Activated T-helper 2 cell treated with anti-CD3 and anti-CD28 coated beads, Interferon-gamma antibody, Interleukin-2, Interleukin-4, amounts not matched to agents 10 μg/mL and 5 μg/mL and 100 μg/mL, durations not matched to agents 14 hours and 24 hours and 36 hours (primary cell): ENCODE measurements around the gene ZNF512B. TPM values are rescaled to one million over a fixed set of nuclear protein-coding genes. Genes with fewer than 3 reads are reported as not detected.

Experiments
- DNase-seq: peaks from one replicate; pipeline ENCODE4 v3.0.0; 2021; ENCODE audit warnings: low spot score
- H3K27ac Mint-ChIP-seq: one replicate; pipeline ENCODE4 v1.8.0; 2021; ENCODE audit warnings: mixed read lengths
- H3K27me3 Mint-ChIP-seq: one replicate; pipeline ENCODE4 v1.8.0; 2021; ENCODE audit warnings: low read depth, mixed read lengths
- H3K36me3 Mint-ChIP-seq: one replicate; pipeline ENCODE4 v1.8.0; 2021; ENCODE audit warnings: low read depth, mixed read lengths
- H3K4me1 Mint-ChIP-seq: one replicate; pipeline ENCODE4 v1.8.0; 2021; ENCODE audit warnings: low read depth, mixed read lengths
- H3K4me3 Mint-ChIP-seq: one replicate; pipeline ENCODE4 v1.8.0; 2021; ENCODE audit warnings: low read depth, mild to moderate bottlenecking, moderate library complexity, mixed read lengths
- H3K9me3 Mint-ChIP-seq: one replicate; pipeline ENCODE4 v1.8.0; 2021; ENCODE audit warnings: mixed read lengths
- intact Hi-C: fragments of 100-400 bp; cut with micrococcal nuclease; formaldehyde crosslinking; loops from one replicate; pipeline ENCODE4 v1.15.1; 2023
- total RNA-seq: library from RNA; stranded (reverse); gene quantifications from 2 replicates; pipeline ENCODE4 v1.2.3, GENCODE V29; 2022

Gene ZNF512B
- total RNA-seq, 1 donor from 2014 or later, result 26.2 TPM

GRCh38 chr20:63946986-63947637, 22.6 kb downstream of the ZNF512B start:
- intact Hi-C loops, result no loop called here
- Mint-ChIP-seq H3K27me3 (no peaks in the 10 kb centered on the region), H3K4me3 (peak overlapping the region; percentile 37), H3K9me3 (no peaks in the 10 kb centered on the region), H3K27ac (peak overlapping the region; percentile 78), H3K36me3 (peaks cover 14% of the 10 kb centered on the region), H3K4me1 (peaks cover 28% of the 10 kb centered on the region)
- no peak for DNase-seq

DNA sequence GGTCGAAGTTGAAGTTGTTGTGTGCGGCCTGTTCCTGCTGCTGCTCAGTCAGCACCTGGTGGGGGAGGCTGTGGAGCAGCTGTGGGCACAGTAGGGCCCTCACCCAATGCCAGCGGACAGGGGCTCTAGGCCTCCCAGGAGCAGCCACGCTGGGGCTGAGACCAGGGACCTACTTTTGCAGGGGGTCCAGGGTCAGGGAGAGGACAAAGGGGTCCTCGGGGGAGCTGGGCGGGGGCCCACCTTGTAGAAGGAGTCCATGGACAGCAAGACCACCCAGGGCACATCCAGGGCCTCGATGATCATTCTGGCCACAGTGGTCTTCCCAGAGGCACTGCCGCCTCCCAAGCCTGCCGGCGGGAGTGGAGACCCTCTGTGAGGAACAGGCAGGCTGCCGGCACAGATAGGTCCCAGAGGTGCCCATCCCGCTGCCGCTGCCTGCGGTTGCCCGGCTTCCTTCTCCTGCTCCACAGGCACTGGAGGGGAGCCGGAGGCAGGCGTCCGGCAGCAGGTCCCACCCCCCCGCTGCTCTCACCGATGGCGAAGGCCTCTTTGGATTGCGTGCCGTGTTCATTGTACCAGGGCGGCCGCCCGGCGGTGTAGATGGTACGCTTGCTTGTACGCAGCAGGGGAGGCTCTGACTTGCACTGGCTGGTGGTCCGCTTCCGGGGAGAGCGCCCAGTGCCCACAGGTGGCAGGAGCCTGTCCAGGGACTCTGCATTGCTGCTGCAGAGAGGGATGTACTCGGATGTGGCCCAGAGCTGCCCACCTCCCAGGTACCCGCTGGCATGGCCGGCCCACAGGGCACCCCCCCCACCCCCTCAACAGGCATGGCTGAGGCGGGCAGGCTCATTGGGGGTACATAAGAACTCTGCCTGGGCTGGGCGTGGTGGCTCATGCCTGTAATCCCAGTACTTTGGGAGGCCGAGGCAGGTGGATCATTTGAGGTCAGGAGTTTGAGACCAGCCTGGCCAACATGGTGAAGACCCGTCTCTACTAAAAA, 23.5 kb downstream of the ZNF512B start:
- H3K27ac Mint-ChIP-seq, result no peak overlapping the region
- H3K4me3 Mint-ChIP-seq, result no peak overlapping the region
- H3K36me3 Mint-ChIP-seq, result peaks cover 18% of the 10 kb centered on the region
- H3K9me3 Mint-ChIP-seq, result no peaks in the 10 kb centered on the region
- H3K4me1 Mint-ChIP-seq, result peaks cover 29% of the 10 kb centered on the region
- no peaks in the 10 kb centered on the region for H3K27me3 Mint-ChIP-seq
- DNase-seq, result no peak
- intact Hi-C loops, result no loop called here

DNA sequence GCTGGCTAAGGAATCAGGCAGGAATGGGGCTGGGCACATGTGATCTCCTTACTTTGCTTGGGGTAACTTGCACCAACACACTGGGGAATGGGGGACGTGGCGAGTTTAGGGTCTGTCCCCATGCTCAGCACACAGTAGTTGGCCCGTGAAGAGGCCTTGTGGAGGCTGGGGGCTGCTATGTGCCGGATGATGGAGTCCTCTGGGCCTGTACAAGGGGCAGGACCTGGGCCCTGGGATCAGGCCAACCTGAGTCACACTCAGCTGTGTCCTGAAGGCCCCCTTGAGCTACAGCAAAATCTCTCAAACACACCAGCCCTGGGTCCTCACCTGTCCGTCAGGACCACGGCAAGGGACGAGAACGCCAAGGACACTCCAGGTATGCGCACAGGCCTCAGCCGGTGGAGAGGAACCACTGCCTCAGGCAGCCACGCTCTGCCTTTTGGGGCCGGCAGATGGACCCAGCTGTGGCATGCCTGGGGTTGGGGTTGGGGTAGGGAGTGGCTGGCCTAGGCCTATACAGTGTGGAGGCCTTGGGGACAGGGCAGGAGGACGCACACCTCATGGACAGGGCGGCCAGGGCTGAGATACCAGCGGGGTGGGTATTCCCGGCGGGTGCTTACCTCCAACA, 24.6 kb downstream of the ZNF512B start:
- no peak for DNase-seq
- Mint-ChIP-seq H3K4me1 (peaks cover 31% of the 10 kb centered on the region), H3K27ac (no peak overlapping the region), H3K9me3 (no peaks in the 10 kb centered on the region), H3K4me3 (no peak overlapping the region), H3K36me3 (peaks cover 20% of the 10 kb centered on the region), H3K27me3 (no peaks in the 10 kb centered on the region)
- intact Hi-C loops, result no loop called here

- Mint-ChIP-seq H3K4me1 (peaks cover 28% of the 10 kb centered on the region), H3K9me3 (no peaks in the 10 kb centered on the region), H3K36me3 (peaks cover 20% of the 10 kb centered on the region), H3K4me3 (no peak overlapping the region), H3K27me3 (no peaks in the 10 kb centered on the region), H3K27ac (no peak overlapping the region)
- intact Hi-C loops, result no loop called here
- no peak for DNase-seq
Observed at GRCh38 chr20:63944078-63944941, 25.4 kb downstream of the ZNF512B start.

GRCh38 chr20:63943808-63944077, 26.0 kb downstream of the ZNF512B start:
- Mint-ChIP-seq H3K4me1 (peaks cover 24% of the 10 kb centered on the region), H3K27ac (no peak overlapping the region), H3K36me3 (peaks cover 20% of the 10 kb centered on the region), H3K27me3 (no peaks in the 10 kb centered on the region), H3K4me3 (no peak overlapping the region), H3K9me3 (no peaks in the 10 kb centered on the region)
- no peak for DNase-seq
- intact Hi-C loops, result no loop called here

DNA sequence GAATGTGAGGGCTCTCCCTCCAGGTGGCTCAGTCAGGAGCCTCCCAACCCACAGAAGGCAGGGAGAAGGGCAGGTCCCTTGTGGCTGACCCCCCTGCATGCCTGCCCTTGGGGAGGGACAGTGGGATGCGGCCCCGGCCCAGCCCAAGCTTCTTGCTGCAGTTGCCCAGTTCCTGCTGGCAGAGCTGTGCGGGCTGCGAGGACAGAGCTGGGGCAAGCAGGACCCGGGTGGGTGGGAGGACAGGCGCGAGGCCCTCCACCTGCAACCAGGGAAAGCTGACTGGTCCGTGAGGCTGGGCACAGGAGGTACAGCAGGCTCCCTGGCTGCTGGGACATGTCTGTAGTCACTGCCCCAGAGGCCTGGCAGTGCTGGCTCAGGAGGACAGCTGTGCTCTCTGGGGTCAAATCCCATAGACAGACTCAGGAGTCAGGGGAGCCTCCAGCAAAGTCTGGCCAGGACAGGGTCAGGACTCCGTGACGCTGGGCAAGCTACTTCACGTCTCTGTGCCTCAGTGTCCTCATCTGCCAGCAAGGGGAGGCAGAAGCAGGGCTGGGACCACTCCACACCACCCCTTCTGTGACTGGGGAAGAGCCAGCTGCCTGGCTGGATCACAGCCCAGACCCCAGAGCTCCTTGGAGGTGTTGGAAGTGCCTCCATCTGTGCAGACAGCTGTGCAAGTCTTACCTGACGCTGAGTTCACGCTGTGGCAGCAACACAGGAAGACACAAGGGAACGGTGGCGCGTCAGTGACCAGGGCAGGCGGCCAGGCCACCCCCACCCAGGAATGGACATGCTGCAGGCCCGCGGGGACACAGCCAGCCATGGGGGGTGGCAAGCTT, 26.5 kb downstream of the ZNF512B start:
- no peak overlapping the region for H3K27ac Mint-ChIP-seq

DNA sequence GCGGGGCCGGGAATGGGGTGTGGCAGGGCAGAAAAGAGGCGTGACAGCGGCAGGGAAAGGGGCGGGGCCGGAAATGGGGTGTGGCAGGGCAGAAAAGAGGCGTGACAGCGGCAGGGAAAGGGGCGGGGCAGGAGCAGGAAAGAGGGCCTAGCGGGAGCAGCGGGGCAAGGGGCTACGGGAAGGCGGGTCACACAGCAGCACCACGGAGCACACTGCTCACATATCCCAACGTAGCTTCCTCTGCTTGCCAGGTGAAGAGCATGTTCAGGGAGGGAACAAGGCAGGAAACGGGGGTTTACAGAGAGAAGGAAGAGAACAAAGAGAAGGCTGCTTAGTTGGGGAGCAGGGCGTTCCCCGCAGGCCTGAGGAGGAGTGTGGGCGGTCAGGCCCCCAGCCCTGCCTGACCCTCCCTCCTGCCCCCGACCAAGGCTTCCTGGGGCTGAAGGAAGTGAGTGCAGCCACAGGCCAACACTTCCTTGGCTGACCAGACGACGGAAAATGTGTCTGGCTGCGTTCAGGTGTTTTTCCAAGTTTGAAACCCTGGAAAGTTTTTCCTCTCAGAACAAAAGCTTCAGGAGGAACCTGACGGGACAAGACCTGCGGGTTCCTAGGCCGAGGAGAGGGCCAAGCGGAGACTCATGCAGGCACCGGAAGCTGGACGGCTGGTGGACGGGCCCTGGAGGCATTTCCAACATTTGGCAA, 27.3 kb downstream of the ZNF512B start:
- H3K27ac Mint-ChIP-seq, result no peak overlapping the region

More for the DNA sequence above, 26.5 kb downstream of the ZNF512B start:
- no peaks in the 10 kb centered on the region for H3K27me3 Mint-ChIP-seq
- H3K36me3 Mint-ChIP-seq, result peaks cover 20% of the 10 kb centered on the region
- peaks cover 20% of the 10 kb centered on the region for H3K4me1 Mint-ChIP-seq
- H3K9me3 Mint-ChIP-seq, result no peaks in the 10 kb centered on the region
- H3K4me3 Mint-ChIP-seq, result no peak overlapping the region
- intact Hi-C loops, result no loop called here
- no peak for DNase-seq

DNA sequence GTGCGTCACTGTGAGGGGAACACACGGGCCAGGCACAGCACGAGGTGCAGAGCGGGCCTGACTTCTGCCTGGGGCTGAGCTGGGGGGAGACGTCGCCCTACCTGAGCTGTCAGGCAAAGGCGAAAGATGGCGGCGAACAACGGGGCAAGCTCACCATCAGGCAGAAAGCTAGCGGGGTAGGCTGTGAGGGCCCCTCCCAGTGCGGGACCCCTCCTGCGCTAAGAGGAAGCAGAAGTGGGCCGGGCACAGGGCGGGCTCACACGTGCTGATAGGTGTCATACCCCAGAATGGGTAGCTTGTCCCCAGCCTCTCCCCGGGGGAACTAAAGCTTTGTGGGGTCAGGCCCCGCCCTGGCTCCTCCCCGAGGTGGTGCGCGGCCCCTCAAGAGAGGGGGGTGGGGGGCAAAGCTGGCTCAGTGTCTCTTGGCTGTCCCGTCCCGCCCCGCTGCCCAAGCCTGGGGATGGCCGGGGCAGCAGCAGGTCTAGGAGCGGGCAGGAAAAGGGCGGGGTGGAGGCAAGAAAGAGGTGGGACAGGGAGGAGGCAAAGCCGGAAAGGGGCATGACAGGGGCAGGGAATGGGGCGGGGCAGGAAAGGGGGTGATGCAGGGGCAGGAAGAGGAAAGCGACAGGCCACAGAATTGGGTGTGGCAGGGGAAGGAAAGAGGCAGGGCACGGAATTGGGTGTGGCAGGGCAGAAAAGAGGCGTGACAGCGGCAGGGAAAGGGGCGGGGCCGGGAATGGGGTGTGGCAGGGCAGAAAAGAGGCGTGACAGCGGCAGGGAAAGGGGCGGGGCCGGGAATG, 28.2 kb downstream of the ZNF512B start:
- DNase-seq, result peak; percentile 85
- Mint-ChIP-seq H3K36me3 (peaks cover 20% of the 10 kb centered on the region), H3K27me3 (no peaks in the 10 kb centered on the region)

More for the DNA sequence above, 27.3 kb downstream of the ZNF512B start:
- no peak overlapping the region for H3K4me3 Mint-ChIP-seq
- peaks cover 12% of the 10 kb centered on the region for H3K4me1 Mint-ChIP-seq
- intact Hi-C loops, result no loop called here
- DNase-seq, result peak; percentile 54
- peaks cover 20% of the 10 kb centered on the region for H3K36me3 Mint-ChIP-seq
- no peaks in the 10 kb centered on the region for H3K9me3 Mint-ChIP-seq
- H3K27me3 Mint-ChIP-seq, result no peaks in the 10 kb centered on the region

DNA sequence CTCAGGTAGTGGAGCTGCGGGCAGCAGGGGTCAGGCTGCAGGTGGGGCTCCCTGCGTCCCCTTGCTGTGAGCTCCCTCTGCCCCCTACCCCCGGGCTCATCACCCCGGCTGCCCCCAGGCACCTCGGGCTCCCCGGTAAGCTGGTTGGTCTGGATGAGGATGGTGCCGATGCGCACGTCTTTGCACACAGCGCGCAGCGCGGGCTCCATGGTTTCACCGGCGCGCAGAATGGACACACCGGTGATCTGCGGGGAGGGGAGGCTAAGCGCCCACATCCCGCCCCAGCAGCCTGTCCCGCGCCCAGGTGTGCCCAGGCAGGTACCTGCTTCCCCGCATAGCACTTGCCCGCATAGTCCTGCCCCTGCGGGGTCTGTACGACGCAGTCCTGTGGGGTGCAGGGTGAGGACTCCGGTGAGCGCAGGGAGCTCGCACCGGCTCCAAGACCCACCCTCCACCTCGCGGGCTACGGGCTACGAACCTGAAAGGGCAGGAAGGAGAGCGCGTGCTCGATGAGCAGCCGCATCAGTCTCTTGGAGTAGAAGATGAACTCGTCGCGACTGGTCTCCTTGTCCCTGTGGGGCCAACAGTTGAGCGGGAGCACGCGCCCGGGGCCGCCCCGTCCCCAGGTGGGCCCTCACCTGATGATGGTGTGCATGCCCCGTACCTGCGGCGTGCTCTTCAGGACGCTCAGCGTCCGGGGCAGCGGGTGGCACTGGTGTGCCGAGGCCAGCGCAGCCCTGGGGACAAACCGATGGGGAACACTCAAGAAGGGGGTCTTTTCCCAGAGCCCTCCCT, 29.1 kb downstream of the ZNF512B start:
- DNase-seq, result no peak
- H3K9me3 Mint-ChIP-seq, result no peaks in the 10 kb centered on the region
- H3K27ac Mint-ChIP-seq, result no peak overlapping the region
- intact Hi-C loops, result no loop called here
- peaks cover 25% of the 10 kb centered on the region for H3K36me3 Mint-ChIP-seq
- no peak overlapping the region for H3K4me3 Mint-ChIP-seq
- no peaks in the 10 kb centered on the region for H3K27me3 Mint-ChIP-seq
- H3K4me1 Mint-ChIP-seq, result peaks cover 6% of the 10 kb centered on the region

More for the DNA sequence above, 28.2 kb downstream of the ZNF512B start:
- Mint-ChIP-seq H3K9me3 (no peaks in the 10 kb centered on the region), H3K27ac (peak overlapping the region; percentile 60), H3K4me3 (no peak overlapping the region), H3K4me1 (peaks cover 6% of the 10 kb centered on the region)
- intact Hi-C loops, result no loop called here

DNA sequence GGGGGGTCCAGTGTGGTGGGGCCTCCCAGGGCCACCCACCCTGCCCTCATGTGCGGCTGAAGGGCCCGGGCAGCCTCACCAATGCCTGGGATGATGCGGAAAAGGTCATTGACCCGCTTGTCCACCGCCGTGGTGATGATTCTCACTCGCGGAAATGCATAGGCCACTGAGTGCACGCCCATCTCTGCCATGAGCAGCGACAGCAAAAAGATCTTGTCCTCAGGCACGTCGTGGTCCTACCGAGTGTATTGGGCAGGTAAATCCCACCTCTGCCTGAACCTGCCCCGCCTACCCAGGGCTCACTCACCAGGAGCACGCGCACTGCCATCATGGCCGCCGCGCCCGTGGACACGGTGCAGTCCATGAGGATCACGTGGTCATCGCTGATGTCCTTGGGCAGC, 29.7 kb downstream of the ZNF512B start:
- H3K27ac Mint-ChIP-seq, result no peak overlapping the region
- no peaks in the 10 kb centered on the region for H3K27me3 Mint-ChIP-seq
- peaks cover 6% of the 10 kb centered on the region for H3K4me1 Mint-ChIP-seq
- H3K4me3 Mint-ChIP-seq, result no peak overlapping the region
- intact Hi-C loops, result no loop called here
- H3K9me3 Mint-ChIP-seq, result no peaks in the 10 kb centered on the region
- DNase-seq, result no peak
- peaks cover 28% of the 10 kb centered on the region for H3K36me3 Mint-ChIP-seq
